Measurements from ENCODE around the gene SUPT5H. TPM values are rescaled to one million over a fixed set of nuclear protein-coding genes. Genes with fewer than 3 reads are reported as not detected.

The SUPT5H gene
- total and polyA plus RNA-seq, 10 of the 15 experiments (the other 5 are each of a cell fraction or from before 2014, with no cell fraction given): 27.2 to 194 (median 83.6) TPM

DNA sequence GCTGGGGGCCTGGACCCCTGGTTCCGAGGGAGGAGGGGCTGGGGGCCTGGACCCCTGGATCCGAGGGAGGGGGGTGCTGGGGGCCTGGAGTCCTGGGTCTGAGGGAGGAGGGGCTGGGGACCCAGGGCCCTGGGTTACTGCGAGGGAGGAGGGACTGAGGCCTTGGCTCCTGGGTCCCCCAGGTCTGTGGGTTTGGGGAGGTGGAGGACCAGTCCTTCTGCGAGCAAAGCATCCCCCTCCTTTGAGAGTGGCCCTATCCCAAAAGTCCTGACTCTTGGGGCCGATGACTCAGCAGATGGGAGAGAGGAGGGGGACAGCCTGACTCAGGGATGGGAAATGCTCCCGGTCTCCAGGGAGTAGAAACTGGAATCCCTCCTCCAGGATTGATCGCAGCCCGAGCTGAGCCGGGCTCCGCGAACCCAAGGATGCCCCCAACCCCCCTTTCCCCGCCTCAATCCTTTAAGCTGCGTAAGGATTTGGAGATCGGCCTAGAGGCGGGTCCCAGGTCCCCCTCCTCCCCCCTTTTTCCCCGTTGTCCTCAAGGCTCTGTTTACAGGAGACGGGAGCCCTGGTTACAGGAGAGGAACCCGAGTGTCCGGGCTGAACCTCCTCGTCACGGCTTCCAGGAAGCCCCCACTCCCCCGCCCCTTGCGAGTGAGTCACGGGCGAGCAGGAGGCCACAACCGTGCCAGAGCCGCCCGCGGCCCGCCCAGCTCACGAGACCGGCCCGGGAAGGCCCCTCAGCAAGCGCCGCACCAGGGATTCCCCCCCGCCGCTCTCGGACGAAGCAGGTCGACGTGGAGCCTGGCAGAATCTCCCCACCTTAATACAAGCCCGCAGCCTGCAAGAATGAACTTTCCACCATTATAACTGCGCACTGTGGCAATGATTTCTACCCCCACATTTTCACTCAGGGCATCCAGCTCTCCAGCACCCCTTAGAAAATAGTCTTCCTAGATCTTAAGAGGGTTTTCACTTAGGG, 41.8 kb upstream of the SUPT5H start (continued):
- TF ChIP-seq CBFB (IDR thresholded peaks at IDR 0.05; ENCODE audit: low read depth): no peak
- TF ChIP-seq PAX5 (IDR thresholded peaks at IDR 0.05; ENCODE audit: borderline replicate concordance, low read depth, low read length): peak; percentile 81
- peak; percentile 99 for TF ChIP-seq TBL1XR1 (IDR thresholded peaks at IDR 0.05; ENCODE audit: low read depth, low read length)
- TF ChIP-seq CBX5 (IDR thresholded peaks at IDR 0.05; ENCODE audit: low read depth): no peak
- TF ChIP-seq, protein P1, sequence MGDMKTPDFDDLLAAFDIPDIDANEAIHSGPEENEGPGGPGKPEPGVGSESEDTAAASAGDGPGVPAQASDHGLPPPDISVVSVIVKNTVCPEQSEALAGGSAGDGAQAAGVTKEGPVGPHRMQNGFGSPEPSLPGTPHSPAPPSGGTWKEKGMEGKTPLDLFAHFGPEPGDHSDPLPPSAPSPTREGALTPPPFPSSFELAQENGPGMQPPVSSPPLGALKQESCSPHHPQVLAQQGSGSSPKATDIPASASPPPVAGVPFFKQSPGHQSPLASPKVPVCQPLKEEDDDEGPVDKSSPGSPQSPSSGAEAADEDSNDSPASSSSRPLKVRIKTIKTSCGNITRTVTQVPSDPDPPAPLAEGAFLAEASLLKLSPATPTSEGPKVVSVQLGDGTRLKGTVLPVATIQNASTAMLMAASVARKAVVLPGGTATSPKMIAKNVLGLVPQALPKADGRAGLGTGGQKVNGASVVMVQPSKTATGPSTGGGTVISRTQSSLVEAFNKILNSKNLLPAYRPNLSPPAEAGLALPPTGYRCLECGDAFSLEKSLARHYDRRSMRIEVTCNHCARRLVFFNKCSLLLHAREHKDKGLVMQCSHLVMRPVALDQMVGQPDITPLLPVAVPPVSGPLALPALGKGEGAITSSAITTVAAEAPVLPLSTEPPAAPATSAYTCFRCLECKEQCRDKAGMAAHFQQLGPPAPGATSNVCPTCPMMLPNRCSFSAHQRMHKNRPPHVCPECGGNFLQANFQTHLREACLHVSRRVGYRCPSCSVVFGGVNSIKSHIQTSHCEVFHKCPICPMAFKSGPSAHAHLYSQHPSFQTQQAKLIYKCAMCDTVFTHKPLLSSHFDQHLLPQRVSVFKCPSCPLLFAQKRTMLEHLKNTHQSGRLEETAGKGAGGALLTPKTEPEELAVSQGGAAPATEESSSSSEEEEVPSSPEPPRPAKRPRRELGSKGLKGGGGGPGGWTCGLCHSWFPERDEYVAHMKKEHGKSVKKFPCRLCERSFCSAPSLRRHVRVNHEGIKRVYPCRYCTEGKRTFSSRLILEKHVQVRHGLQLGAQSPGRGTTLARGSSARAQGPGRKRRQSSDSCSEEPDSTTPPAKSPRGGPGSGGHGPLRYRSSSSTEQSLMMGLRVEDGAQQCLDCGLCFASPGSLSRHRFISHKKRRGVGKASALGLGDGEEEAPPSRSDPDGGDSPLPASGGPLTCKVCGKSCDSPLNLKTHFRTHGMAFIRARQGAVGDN (IDR thresholded peaks at IDR 0.05): 0 out of 2 replicates have a peak, but pooled peaks have one; percentile 56
- peak; percentile 77 for TF ChIP-seq NBN (IDR thresholded peaks at IDR 0.05)
- no peak for TF ChIP-seq PML (IDR thresholded peaks at IDR 0.05; ENCODE audit: low read length)
- peak; percentile 68; the same call in 1 of the 2 replicates for TF ChIP-seq MEF2A (IDR thresholded peaks at IDR 0.05; ENCODE audit: insufficient read depth, low read depth, low read length)
- no peak for TF ChIP-seq RUNX3 (IDR thresholded peaks at IDR 0.05; ENCODE audit: low read length)
- TF ChIP-seq JUND (IDR thresholded peaks at IDR 0.05; ENCODE audit: low read depth, low read length): peak; percentile 68; the same call in 1 of the 2 replicates
- no peak for TF ChIP-seq CEBPB (IDR thresholded peaks at IDR 0.05; ENCODE audit: borderline replicate concordance in 1 of 2, low read depth in 2 of 2, low read length in 2 of 2)
- 0 out of 2 replicates have a peak, but pooled peaks have one; percentile 35 for TF ChIP-seq TCF3 (IDR thresholded peaks at IDR 0.05; ENCODE audit: borderline replicate concordance, insufficient read depth, low read depth, low read length)
- no peak for TF ChIP-seq FOS (IDR thresholded peaks at IDR 0.05; ENCODE audit: borderline replicate concordance, extremely low read depth, insufficient read length)
- TF ChIP-seq SMAD1 (IDR thresholded peaks at IDR 0.05; ENCODE audit: low read depth, partially characterized antibody): peak; percentile 16
- TF ChIP-seq, protein P2, sequence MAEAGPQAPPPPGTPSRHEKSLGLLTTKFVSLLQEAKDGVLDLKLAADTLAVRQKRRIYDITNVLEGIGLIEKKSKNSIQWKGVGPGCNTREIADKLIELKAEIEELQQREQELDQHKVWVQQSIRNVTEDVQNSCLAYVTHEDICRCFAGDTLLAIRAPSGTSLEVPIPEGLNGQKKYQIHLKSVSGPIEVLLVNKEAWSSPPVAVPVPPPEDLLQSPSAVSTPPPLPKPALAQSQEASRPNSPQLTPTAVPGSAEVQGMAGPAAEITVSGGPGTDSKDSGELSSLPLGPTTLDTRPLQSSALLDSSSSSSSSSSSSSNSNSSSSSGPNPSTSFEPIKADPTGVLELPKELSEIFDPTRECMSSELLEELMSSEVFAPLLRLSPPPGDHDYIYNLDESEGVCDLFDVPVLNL (IDR thresholded peaks at IDR 0.05; ENCODE audit: low read depth, low read length): no peak
- no peak for TF ChIP-seq KLF5 (IDR thresholded peaks at IDR 0.05; ENCODE audit: partially characterized antibody)
- TF ChIP-seq POU2F2 (IDR thresholded peaks at IDR 0.05; ENCODE audit: borderline replicate concordance, low read depth, low read length): peak; percentile 53; the same call in 1 of the 3 replicates
- peak; percentile 47 for TF ChIP-seq MEF2B (IDR thresholded peaks at IDR 0.05; ENCODE audit: partially characterized antibody, poor library complexity, severe bottlenecking)
- TF ChIP-seq, protein P3, sequence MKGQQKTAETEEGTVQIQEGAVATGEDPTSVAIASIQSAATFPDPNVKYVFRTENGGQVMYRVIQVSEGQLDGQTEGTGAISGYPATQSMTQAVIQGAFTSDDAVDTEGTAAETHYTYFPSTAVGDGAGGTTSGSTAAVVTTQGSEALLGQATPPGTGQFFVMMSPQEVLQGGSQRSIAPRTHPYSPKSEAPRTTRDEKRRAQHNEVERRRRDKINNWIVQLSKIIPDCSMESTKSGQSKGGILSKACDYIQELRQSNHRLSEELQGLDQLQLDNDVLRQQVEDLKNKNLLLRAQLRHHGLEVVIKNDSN (IDR thresholded peaks at IDR 0.05; ENCODE audit: borderline replicate concordance, extremely low read length, insufficient read depth, low read depth, low read length): no peak
- no peak for TF ChIP-seq FOXM1 (IDR thresholded peaks at IDR 0.05; ENCODE audit: low read depth, low read length)
- TF ChIP-seq, protein P4, sequence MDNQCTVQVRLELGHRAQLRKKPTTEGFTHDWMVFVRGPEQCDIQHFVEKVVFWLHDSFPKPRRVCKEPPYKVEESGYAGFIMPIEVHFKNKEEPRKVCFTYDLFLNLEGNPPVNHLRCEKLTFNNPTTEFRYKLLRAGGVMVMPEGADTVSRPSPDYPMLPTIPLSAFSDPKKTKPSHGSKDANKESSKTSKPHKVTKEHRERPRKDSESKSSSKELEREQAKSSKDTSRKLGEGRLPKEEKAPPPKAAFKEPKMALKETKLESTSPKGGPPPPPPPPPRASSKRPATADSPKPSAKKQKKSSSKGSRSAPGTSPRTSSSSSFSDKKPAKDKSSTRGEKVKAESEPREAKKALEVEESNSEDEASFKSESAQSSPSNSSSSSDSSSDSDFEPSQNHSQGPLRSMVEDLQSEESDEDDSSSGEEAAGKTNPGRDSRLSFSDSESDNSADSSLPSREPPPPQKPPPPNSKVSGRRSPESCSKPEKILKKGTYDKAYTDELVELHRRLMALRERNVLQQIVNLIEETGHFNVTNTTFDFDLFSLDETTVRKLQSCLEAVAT (IDR thresholded peaks at IDR 0.05): peak; percentile 34; the same call in 1 of the 2 replicates
- TF ChIP-seq NFXL1 (IDR thresholded peaks at IDR 0.05; ENCODE audit: borderline replicate concordance): no peak

Measured in GM12878 (cell line).